Measurements from ENCODE around the gene PAPPA2.

Gene PAPPA2

GRCh38 chr1:176552999-176553398, 90.0 kb downstream of the PAPPA2 start:
- ChIA-PET POLR2A (no interaction called here), CTCF (interaction anchor here (2.9 kb wide), 1 partner anchor 7 kb away, joined by 17 read pairs; no protein-coding TSS in a partner anchor)
- H3K4me3 ChIP-seq (ENCODE audit: low read depth, low read length), result no peak overlapping the region
- TF ChIP-seq, protein P1, sequence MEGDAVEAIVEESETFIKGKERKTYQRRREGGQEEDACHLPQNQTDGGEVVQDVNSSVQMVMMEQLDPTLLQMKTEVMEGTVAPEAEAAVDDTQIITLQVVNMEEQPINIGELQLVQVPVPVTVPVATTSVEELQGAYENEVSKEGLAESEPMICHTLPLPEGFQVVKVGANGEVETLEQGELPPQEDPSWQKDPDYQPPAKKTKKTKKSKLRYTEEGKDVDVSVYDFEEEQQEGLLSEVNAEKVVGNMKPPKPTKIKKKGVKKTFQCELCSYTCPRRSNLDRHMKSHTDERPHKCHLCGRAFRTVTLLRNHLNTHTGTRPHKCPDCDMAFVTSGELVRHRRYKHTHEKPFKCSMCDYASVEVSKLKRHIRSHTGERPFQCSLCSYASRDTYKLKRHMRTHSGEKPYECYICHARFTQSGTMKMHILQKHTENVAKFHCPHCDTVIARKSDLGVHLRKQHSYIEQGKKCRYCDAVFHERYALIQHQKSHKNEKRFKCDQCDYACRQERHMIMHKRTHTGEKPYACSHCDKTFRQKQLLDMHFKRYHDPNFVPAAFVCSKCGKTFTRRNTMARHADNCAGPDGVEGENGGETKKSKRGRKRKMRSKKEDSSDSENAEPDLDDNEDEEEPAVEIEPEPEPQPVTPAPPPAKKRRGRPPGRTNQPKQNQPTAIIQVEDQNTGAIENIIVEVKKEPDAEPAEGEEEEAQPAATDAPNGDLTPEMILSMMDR (IDR thresholded peaks at IDR 0.05; ENCODE audit: insufficient read depth, low read length, missing control alignments), result no peak
- no peak for DNase-seq (ENCODE audit: low read depth, low spot score)

DNA sequence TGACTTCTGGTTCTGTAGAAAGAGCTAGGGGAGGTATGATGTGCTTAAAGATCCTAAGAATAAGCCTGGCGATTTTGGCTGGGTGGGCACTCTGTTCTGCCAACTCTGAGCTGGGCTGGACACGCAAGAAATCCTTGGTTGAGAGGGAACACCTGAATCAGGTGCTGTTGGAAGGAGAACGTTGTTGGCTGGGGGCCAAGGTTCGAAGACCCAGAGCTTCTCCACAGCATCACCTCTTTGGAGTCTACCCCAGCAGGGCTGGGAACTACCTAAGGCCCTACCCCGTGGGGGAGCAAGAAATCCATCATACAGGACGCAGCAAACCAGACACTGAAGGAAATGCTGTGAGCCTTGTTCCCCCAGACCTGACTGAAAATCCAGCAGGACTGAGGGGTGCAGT, 93.3 kb downstream of the PAPPA2 start:
- no peak overlapping the region for H3K4me3 ChIP-seq (ENCODE audit: low read depth, low read length)
- DNase-seq (ENCODE audit: low read depth, low spot score), result no peak
- POLR2A ChIA-PET, result no interaction called here
- TF ChIP-seq, protein P1 (IDR thresholded peaks at IDR 0.05; ENCODE audit: insufficient read depth, low read length, missing control alignments), result no peak
- CTCF ChIA-PET, result interaction anchor here (0.8 to 9.6 kb wide), 3 partner anchors 10 to 290 kb away, joined by 3 to 199 read pairs (median 3); no protein-coding TSS in a partner anchor

DNA sequence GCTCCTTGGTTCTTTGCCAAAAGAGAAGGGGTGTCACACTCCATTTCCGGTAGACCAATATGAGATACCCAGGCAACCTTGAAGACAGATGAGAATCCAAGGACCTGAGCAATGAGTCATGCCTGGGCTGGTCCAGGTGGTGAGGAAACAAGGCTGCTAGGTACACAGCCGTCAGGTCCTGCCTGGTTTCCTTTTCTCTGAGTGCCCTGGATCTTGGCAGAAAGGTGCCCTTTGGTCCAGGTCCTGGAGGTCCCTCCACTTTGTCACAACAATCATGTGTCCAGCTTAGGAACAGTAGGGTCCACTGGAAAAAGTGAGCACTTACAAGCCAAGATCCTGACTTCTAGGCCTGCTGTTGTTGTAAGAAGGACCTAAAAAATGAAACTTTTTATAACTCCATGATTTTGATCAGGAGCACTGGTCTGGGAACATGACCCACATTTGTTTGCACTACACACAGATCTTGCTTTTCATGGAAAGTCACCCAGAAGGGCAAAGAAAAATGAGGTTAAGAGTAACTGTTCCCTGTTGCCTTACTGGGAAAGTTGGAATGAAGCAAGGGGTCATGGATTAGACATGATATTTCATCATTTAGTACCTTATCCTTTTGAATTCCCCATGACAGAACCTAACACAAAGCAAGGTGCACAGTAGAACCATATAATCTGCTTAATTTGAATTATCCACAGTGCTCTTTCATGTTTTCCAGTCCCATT, 94.7 kb downstream of the PAPPA2 start:
- DNase-seq (ENCODE audit: low read depth, low spot score), result no peak
- ChIA-PET POLR2A (no interaction called here), CTCF (interaction anchor here (3.5 to 9.6 kb wide), 2 partner anchors 134 to 287 kb away, joined by 38 to 199 read pairs; no protein-coding TSS in a partner anchor)
- TF ChIP-seq, protein P1 (IDR thresholded peaks at IDR 0.05; ENCODE audit: insufficient read depth, low read length, missing control alignments), result no peak
- H3K4me3 ChIP-seq (ENCODE audit: low read depth, low read length), result no peak overlapping the region

DNA sequence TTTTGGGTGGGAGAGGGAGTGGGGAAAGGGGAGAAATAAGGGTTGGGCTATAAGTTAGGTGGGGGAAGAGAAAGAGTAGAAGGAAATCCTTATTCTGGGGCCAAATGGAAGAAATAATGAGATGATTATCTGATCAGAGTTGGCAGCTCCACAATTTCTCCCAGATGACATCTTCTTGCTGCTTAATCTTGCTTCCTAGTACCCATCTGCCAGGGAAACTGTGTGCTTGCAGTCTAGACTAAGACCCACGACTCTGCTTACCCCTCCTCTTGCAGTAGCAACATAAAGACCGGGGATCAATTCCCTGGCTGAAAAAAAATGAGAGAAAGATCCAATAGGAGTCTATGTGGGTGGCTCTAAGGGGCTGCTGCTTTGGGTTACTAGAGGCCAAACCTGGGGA, 95.6 kb downstream of the PAPPA2 start:
- ChIA-PET CTCF (interaction anchor here (2.9 to 9.6 kb wide), 5 partner anchors 7 to 325 kb away, joined by 8 to 199 read pairs (median 17); no protein-coding TSS in a partner anchor), POLR2A (no interaction called here)
- TF ChIP-seq, protein P1 (IDR thresholded peaks at IDR 0.05; ENCODE audit: insufficient read depth, low read length, missing control alignments), result no peak
- DNase-seq (ENCODE audit: low read depth, low spot score), result no peak
- H3K4me3 ChIP-seq (ENCODE audit: low read depth, low read length), result no peak overlapping the region

DNA sequence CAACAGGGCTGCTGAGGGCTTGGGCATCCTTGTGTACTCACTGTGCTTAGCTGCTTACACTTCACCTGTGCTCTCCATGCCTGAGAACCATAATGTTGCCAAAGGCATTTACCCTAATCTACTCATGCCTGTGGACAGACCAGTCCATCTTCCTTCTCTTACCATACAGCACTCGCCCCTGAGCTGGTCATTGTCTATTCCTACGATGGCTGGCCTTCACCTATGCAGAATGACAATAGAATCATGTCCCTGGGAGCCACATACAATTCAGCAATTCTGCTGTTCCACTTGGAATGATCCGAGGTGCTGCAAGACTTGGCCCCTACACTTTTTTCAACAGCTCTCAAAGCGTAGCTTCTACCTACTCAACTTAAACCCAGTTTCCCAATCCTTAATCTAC, 96.5 kb downstream of the PAPPA2 start:
- DNase-seq (ENCODE audit: low read depth, low spot score), result no peak
- TF ChIP-seq, protein P1 (IDR thresholded peaks at IDR 0.05; ENCODE audit: insufficient read depth, low read length, missing control alignments), result no peak
- ChIA-PET POLR2A (no interaction called here), CTCF (interaction anchor here (0.7 to 9.6 kb wide), 26 partner anchors 8 to 1530 kb away, joined by 3 to 199 read pairs (median 5); no protein-coding TSS in a partner anchor)
- no peak overlapping the region for H3K4me3 ChIP-seq (ENCODE audit: low read depth, low read length)

DNA sequence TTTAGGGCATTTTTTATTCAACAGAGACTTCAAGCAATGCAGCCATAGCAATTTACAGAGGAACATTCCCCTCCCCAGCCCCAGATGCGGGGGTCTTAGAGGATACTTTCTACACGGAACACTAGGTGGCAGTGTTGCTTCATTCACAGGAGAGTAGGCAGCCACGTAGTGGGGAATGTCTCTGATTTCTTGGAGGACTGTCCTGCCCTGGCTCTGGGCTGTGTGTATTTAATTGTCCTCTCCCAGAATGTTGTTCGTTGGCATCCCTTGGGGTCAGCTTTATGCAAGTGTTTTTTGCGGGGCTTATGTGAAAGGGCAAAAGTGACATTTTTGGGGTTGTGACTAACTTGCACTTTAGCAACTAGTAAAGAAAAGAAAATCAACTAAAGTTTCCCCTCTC, 96.9 kb downstream of the PAPPA2 start:
- no peak for DNase-seq (ENCODE audit: low read depth, low spot score)
- no peak overlapping the region for H3K4me3 ChIP-seq (ENCODE audit: low read depth, low read length)
- TF ChIP-seq, protein P1 (IDR thresholded peaks at IDR 0.05; ENCODE audit: insufficient read depth, low read length, missing control alignments), result peak; percentile 72
- POLR2A ChIA-PET, result no interaction called here
- CTCF ChIA-PET, result interaction anchor here (0.6 to 9.6 kb wide), 39 partner anchors 8 to 1530 kb away, joined by 3 to 199 read pairs (median 4); no protein-coding TSS in a partner anchor

Measured in AG04449 (cell line).